GM12878 (cell line): Measurements from ENCODE around the gene COX19. TPM values are rescaled to one million over a fixed set of nuclear protein-coding genes. Genes with fewer than 3 reads are reported as not detected.

Experiments used
- BRCA1 ChIP-seq: IDR thresholded peaks from 2 replicates; pipeline ENCODE4 v1.6.1; 2011; ENCODE audit warnings: low read depth, low read length, improper control_type of control experiment
- ELK1 ChIP-seq: IDR thresholded peaks from 2 replicates; pipeline ENCODE4 v1.6.1; 2012; ENCODE audit warnings: low read depth, low read length, improper control_type of control experiment
- GABPA ChIP-seq: IDR thresholded peaks from 2 replicates; pipeline ENCODE4 v1.6.1; 2014; ENCODE audit warnings: antibody characterized with exemption, low read depth, mild to moderate bottlenecking, inconsistent platforms
- JUND ChIP-seq: IDR thresholded peaks from 2 replicates; pipeline ENCODE4 v1.6.1; 2012; ENCODE audit warnings: low read depth, mild to moderate bottlenecking, low read length, improper control_type of control experiment, moderate library complexity
- KLF5 ChIP-seq: fragments of 450-650 bp; IDR thresholded peaks from 2 replicates; pipeline ENCODE4 v1.6.1; 2014; ENCODE audit warnings: mild to moderate bottlenecking; ENCODE audit not compliant: partially characterized antibody
- RAD51 ChIP-seq: fragments of 450-650 bp; IDR thresholded peaks from 2 replicates; pipeline ENCODE4 v1.6.1; 2016; ENCODE audit warnings: moderate library complexity, mild to moderate bottlenecking, inconsistent platforms
- RCOR1 ChIP-seq: conservative IDR thresholded peaks from 2 replicates; pipeline ENCODE4 v1.6.1; 2012; ENCODE audit warnings: low read depth, low read length, improper control_type of control experiment
- RUNX3 ChIP-seq: IDR thresholded peaks from 2 replicates; pipeline ENCODE4 v1.6.1; 2012; ENCODE audit warnings: low read length, inconsistent platforms
- SUPT20H ChIP-seq: IDR thresholded peaks from 2 replicates; pipeline ENCODE4 v1.6.1; 2011; ENCODE audit warnings: low read depth, mild to moderate bottlenecking, low read length, moderate library complexity, borderline replicate concordance; ENCODE audit not compliant: control insufficient read depth
- TCF3 ChIP-seq: IDR thresholded peaks from 2 replicates; pipeline ENCODE4 v1.6.1; 2012; ENCODE audit warnings: low read depth, mild to moderate bottlenecking, low read length, borderline replicate concordance; ENCODE audit not compliant: insufficient read depth
- USF1 ChIP-seq: IDR thresholded peaks from 2 replicates; pipeline ENCODE4 v1.6.1; 2011; ENCODE audit warnings: borderline replicate concordance, low read depth, mild to moderate bottlenecking, moderate library complexity, mixed read lengths, low read length; ENCODE audit not compliant: insufficient read depth; ENCODE audit errors: extremely low read length
- ZBTB40 ChIP-seq: fragments of 450-650 bp; IDR thresholded peaks from 2 replicates; pipeline ENCODE4 v1.6.1; 2016; ENCODE audit warnings: mild to moderate bottlenecking, moderate library complexity, borderline replicate concordance
- ZNF622 ChIP-seq: fragments of 450-650 bp; IDR thresholded peaks from 2 replicates; pipeline ENCODE4 v1.6.1; 2017; ENCODE audit warnings: mild to moderate bottlenecking, inconsistent platforms
- polyA plus RNA-seq, 11 experiments: library from polyadenylated mRNA; depleted of rRNA in 4 of 11; unstranded in 6 of 11; stranded (reverse) in 5 of 11; fragments of >200 nt; fragmentation: Nextera tagmentation in 4 of 11; fragmentation: Illumina TruSeq in 1 of 11; extraction: Ambion mirVana in 4 of 11; extraction: Trizol in 1 of 11; gene quantifications; 1 replicate in 1 of 11; 2 replicates in 10 of 11; pipeline versions ENCODE4 v1.2.1 to v1.2.3, GENCODE V29; 2011 to 2016; ENCODE audit warnings: inconsistent platforms in 2 of 11, missing spikeins in 2 of 11, low read depth in 1 of 11
- total RNA-seq, 4 experiments: library from RNA; depleted of rRNA in 3 of 4; stranded (reverse); fragments of >200 nt in 3 of 4; fragmentation: Illumina TruSeq in 1 of 4; extraction: Trizol in 1 of 4; gene quantifications; 2 replicates each; pipeline versions ENCODE4 v1.2.1 to v1.2.3, GENCODE V29; 2013 to 2021
- TF ChIP-seq, protein P1 (sequence below): IDR thresholded peaks from 2 replicates; pipeline ENCODE4 v1.6.1; 2012; ENCODE audit warnings: low read depth, low read length, improper control_type of control experiment
- TF ChIP-seq, protein P2 (sequence below): fragments of 450-650 bp; IDR thresholded peaks from 2 replicates; pipeline ENCODE4 v1.6.1; 2017; ENCODE audit warnings: mild to moderate bottlenecking, low read depth, inconsistent platforms; ENCODE audit not compliant: poor library complexity, severe bottlenecking

COX19 gene
- total and polyA plus RNA-seq, 10 of the 15 experiments (the other 5 are each of a cell fraction or from before 2014, with no cell fraction given): 3.7 to 17.9 (median 10.8) TPM

- no peak for TF ChIP-seq ZBTB40
- no peak for TF ChIP-seq JUND
- TF ChIP-seq BRCA1: no peak
- no peak for TF ChIP-seq USF1
- no peak for TF ChIP-seq SUPT20H
- TF ChIP-seq RCOR1: no peak
- TF ChIP-seq ELK1: no peak; the same call in 1 of the 2 replicates
- TF ChIP-seq KLF5: no peak
- TF ChIP-seq TCF3: no peak
- TF ChIP-seq, protein P1, sequence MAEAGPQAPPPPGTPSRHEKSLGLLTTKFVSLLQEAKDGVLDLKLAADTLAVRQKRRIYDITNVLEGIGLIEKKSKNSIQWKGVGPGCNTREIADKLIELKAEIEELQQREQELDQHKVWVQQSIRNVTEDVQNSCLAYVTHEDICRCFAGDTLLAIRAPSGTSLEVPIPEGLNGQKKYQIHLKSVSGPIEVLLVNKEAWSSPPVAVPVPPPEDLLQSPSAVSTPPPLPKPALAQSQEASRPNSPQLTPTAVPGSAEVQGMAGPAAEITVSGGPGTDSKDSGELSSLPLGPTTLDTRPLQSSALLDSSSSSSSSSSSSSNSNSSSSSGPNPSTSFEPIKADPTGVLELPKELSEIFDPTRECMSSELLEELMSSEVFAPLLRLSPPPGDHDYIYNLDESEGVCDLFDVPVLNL: no peak
- TF ChIP-seq, protein P2, sequence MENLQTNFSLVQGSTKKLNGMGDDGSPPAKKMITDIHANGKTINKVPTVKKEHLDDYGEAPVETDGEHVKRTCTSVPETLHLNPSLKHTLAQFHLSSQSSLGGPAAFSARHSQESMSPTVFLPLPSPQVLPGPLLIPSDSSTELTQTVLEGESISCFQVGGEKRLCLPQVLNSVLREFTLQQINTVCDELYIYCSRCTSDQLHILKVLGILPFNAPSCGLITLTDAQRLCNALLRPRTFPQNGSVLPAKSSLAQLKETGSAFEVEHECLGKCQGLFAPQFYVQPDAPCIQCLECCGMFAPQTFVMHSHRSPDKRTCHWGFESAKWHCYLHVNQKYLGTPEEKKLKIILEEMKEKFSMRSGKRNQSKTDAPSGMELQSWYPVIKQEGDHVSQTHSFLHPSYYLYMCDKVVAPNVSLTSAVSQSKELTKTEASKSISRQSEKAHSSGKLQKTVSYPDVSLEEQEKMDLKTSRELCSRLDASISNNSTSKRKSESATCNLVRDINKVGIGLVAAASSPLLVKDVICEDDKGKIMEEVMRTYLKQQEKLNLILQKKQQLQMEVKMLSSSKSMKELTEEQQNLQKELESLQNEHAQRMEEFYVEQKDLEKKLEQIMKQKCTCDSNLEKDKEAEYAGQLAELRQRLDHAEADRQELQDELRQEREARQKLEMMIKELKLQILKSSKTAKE: no peak
- no peak for TF ChIP-seq GABPA
- no peak for TF ChIP-seq ZNF622
- TF ChIP-seq RAD51: peak; percentile 37; the same call in 1 of the 2 replicates
- no peak for TF ChIP-seq RUNX3
These were observed at the start of gene COX19 (continued) for GRCh38 chr7:974820-975681.
